Stimulated activated CD8-positive, alpha-beta memory T cell treated with anti-CD3 and anti-CD28 coated beads, Interleukin-4, amount 100 ng/mL, for 4 hours (primary cell): ENCODE measurements around the gene NKD2.
"Not testable (repeated sequence)": the region's sequence is repeated elsewhere in the genome, so short reads cannot be mapped to it uniquely, and the experiment has no call there.

Source experiments
- DNase-seq, 2 donors: peaks; one replicate each; pipeline ENCODE4 v3.0.0-alpha.2; 2020; ENCODE audit warnings: low read depth in 2 of 2, low spot score in 1 of 2

NKD2 gene

GRCh38 chr5:1056611-1057484, 48.2 kb downstream of the NKD2 start:
- no peak for DNase-seq

DNA sequence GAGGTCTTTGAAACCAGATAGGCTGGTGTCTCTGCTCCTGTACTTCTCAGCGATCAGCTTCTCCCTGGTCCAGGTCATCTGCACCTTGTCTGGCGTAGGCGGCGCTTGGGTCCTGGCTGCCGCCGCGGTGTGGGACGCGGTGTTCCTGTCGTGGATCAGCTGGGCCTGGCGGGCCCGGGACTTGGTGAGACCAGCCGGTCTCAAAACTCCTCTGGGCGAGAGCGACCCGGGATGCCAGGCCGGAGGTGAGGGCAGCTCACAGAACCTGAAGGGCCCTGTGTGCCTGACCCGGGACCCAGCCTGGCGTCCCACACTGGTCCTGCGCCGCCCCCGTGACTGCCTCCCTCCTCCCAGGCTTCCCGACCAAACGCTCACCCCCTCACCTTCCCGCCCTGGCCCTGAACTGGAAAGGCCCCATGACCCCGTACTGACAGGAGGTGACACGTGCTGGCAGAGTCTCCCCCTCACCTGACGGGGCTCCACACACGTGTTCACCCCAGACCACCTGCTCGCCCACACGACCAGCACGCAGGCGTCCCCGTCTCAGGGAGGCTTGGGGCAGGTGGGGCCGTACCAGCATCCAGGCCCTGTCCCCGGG, 49.0 kb downstream of the NKD2 start:
- DNase-seq: no peak

DNA sequence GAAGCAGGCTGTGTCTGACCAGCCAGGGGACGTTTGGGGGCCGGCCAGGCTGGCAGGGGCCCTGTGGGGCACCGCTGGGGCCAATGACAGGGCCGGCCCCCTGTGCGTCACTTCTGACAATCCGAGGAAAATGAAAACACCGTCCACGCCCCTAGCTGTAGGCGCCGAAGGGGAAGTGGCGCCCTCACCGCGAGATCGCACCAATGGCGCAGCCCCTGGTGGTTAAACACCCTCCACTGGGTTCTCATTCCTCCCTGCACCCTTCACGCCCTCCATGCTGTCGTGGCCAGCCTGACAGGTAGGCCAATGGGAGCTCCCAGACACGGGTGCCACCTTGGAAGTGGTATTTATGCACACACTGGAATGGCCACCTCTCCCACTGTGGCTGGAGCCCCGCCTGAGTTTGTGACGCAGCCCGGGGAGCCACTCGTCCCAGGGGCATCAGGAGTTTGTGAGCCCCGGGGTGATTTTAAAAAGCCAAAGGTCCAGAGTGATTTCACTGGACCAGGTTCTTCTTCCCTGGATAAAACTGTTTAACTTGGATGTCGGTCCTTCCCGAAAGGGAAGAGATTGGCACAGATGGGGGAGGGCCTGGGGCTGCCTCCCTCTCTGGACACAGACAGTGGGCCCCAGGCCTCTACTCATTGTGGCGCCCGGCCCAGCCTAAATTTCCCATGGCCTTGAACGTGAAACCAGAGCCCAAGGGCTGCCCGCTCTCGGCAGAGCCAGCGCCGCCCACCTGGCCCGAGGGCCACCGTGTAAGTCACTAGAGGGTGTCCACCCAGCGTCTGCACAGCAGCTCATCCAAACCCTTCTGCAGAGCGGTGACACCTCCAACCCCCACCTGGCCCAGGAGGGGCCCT, 49.7 kb downstream of the NKD2 start:
- no peak for DNase-seq

- DNase-seq: no peak
Observed at GRCh38 chr5:1058988-1059883, 50.6 kb downstream of the NKD2 start.

DNA sequence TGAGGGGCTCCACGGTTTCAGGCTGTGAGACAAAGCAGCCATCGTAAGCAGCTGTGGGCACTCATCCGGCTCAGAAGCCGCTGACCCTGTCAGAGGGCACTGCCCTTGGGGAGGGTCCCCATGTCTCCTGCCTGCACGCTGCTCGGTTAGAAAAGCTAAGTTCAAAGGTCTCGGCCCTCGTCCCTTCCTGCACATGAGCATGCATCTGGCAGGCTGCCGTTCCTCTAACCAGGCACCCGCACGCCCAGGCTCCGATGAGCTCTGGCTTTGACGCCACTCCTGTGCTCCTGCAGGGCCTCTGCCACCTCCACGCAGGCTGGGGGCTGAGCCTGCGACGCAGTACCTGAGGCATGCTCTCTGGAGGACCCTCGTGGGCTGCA, 51.3 kb downstream of the NKD2 start:
- no peak for DNase-seq

DNA sequence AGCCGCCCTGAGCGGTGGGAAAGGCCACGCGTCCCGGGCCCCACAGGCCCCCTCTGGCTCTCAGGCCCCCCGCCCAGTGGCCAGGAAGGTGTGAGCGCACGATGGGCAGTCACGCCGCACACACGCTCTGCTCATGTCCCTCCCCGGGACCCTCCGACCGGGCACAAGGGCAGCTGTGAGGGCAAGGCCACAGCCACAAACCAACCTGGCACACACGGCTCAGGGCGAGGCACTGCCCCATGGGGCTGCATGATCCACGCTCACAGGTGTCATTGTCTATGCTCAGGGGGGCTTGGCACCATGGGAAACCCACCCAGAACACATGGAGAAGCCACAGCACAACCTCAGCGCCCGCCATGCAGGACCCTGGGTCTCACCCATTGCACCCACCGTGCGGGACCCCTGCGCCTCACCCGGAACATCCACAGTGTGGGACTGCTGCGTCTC, 52.0 kb downstream of the NKD2 start:
- no peak for DNase-seq

DNA sequence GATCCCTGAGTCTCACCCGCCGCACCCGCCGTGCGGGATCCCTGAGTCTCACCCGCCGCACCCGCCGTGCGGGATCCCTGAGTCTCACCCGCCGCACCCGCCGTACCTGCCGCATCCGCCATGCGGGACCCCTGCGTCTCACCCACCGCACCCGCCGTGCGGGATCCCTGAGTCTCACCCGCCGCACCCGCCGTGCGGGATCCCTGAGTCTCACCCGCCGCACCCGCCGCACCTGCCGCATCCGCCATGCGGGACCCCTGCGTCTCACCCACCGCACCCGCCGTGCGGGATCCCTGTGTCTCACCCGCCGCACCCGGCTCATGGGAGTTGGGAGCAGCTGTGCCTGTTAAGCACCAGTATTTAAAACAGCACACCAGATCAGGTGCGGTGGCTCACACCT, 52.7 kb downstream of the NKD2 start:
- DNase-seq: not testable (repeated sequence)

DNA sequence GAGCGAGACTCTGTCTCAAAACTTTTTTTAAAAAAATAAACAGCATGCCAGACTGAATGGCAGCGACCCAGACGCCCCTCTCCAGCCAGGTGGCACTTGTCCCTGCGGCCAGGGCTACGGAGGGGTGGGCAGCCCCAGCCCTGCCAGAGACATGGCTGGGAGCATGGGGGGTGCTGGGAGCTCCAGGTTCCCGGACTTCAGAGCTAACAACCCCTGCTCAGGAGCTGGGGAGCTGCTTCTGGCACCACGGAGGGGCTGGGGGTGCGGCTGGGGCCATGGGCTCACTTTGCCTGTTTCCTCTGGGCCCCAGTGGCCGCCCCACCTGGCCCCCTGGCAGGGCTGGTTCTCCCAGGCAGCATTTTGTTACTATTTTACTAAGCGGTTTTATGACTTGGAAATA, 53.3 kb downstream of the NKD2 start:
- no peak for DNase-seq

DNA sequence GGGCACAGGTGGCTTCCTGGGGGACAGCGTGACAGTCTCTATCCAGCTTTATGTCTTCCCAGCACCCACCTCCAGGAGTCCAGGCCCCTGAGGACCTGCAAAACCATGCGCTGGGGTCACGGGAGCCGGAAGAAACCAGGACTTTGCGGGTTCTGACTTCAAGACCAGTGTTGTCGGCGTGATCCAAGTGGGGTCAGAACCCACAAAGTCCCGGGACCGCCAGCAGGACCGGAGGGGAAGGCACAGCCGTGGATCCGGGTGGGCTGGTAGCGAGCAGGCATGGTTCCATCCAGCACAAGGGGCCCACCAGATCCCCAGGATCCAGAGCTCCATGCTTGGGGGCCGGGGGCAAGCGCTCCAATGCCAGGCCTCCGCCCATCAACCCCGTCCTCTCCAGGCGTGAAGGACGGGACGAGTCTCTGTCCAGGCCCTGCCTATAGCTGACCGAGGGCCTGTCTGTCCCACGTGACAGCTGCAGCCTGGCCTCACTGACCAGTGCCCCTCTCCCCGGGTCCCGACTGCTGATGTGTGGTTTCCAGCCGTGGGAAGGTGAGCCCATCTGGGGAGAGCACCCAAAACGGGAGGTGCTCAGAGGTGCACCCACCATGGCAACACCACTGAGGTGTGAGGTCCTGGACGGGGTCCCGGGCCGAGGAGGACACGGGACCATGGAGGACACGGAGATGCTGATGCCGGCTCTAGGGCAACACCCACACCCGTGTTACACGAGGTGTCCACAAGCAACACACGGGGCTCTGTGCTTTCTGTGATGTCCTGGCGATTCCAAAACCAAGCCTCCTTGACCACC, 54.4 kb downstream of the NKD2 start:
- no peak for DNase-seq

DNA sequence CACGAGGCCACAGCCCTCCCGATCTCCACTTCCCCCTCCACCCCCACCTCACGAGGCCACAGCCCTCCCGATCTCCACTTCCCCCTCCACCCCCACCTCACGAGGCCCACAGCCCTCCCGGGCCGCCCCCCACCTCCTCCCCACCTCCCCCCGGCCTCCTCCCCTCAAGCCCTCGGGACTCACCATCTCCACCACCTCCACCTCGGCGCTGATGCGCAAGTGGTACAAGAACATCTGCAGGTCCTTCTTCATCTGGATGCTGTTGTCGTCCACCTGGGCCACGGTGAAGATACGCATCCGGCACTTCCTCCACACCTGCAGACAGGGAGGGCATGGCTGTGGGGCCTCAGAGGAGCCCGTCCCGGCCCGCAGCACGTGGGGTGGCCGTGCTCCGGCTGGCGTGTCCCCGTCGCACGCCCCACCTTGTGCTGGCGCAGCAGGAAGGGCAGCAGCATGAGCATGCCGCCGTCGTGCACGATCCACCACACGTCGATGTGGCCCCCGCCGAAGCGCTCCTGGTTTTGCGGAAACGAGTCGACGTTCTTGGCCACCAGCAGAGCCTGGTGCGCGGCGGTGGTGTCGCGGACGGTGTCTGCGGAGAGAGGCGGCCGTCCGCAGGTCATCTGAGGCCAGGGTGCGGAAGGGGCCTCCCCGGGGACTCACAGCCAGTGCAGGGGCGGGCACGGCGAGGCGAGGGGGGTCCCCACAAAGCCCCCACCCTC, 55.2 kb downstream of the NKD2 start:
- DNase-seq: no peak

DNA sequence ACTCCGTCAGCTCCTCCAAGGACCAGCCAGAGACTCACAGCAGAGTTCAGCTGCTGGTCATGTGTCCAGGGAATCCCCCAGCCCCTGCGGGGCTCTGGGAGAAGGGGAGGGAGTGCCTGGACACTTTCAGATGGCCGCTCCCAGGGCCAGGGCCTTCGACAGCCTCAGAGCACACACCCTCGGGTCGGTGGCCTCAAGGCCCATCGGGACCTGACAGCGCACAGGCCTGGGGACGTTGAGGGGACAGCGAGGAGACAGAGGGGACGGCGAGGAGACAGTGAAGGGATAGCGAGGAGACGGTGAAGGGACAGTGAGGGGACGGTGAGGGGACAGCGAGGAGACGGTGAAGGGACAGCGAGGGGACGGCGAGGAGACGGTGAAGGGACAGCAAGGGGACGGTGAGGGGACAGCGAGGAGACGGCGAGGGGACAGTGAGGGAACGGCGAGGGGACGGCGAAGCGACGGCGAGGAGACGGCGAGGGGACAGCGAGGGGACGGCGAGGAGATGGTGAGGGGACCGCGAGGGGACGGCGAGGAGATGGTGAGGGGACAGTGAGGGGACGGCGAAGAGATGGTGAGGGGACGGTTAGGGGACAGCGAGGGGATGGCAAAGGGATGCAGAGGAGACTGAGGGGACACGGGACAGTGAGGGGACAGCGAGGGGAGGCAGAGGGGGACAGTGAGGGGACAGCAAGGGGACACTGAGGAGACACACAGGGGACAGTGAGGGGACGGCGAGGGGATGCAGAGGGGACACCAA, 56.0 kb downstream of the NKD2 start:
- DNase-seq: no peak

GRCh38 chr5:1065143-1065750, 56.6 kb downstream of the NKD2 start:
- no peak for DNase-seq

GRCh38 chr5:1065891-1066650, 57.5 kb downstream of the NKD2 start:
- DNase-seq: no peak

DNA sequence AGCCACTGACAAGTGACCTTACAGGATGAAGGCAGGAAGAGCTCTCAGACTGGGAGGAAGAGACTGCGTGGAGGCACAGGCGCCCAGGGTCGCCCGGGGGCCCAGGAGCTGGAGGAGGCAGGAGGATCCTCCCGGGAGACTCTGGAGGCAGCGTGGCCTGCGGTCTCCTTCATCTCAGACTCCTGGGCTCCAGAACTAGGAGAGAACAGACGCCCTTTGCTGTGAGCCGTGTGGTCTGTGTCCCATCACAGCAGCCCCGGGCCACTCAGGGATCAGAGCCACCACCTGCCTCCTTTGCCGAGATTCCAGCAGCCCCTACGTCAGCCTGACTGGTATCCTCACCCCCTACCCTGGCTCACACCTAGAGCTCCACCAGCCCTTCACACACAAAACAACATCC, 58.1 kb downstream of the NKD2 start:
- no peak for DNase-seq

- DNase-seq: no peak
Observed at GRCh38 chr5:1067141-1068121, 58.8 kb downstream of the NKD2 start.

DNA sequence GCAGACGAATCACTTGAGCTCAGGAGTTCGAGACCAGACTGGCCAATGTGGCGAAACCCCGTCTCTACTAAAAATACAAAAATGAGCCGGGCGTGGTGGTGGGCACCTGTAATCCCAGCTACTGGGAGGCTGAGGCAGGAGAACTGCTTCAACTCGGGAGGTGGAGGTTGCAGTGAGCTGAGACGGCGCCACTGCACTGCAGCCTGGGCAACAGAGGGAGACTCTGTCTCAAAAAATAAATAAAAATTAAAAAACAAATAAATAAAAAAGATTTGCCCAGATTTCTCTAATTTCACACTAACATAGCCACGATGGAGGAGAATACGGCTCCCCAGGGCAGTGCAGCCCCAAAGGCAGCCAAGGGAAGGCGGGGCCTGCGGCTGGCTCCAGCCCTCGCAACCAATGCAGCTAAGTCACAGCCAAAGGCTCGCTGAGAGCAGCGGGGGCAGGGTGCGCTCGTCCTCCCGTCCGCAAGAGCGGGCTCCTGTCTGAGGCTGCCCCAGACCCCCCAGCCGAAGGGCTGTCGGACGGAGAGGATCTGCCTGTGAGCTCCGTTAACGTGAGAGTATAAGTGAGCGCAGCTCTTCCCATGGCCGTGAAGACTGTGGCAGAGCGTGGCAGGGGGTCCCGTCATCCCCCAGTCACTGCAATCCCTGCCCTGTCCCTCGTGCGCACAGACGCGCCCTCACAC, 59.7 kb downstream of the NKD2 start:
- DNase-seq: no peak
